HG03520 (cell line): ENCODE results near the gene ANP32B.

Experiments
- ATAC-seq: cut with Tn5 transposase; IDR thresholded peaks from one replicate; pipeline ENCODE4 v1.9.1; 2021; ENCODE audit warnings: mild to moderate bottlenecking, moderate library complexity; ENCODE audit not compliant: unreplicated experiment

ANP32B gene

DNA sequence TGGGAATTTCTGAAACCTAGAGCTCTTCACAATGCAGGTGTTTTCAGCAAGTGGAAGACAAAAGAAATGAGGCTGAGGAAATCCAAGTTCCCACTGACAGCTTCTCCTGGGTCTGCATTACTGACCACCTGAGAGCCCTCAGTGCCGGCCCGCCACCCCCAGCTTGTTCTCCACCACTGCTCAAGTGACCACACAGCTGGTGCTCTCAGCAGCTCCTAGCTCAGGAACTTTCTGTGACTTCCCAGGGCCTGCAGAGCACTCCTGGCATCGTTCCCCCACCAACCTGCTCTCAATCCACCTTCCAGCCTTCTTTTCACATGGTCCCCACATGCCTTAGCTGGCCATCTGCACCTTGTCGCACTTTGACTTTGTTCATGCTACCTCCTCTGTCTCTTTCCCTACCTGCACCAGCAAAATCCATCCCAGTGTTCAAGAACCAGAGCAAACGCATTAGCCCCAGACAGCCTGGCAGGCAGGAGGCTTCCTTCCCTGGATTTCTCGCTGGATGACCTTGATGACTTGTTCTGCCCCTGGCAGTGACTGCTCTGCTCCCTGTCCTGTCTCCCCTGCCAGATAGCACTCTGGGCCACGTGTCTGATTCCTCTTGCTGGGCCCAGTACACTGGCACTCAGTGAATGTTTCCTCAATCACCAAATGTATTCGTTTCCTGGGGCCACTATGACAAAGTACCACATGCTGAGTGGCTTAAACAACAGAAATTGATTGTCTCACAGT lies 38.3 kb downstream of the ANP32B start:
- no peak for ATAC-seq

GRCh38 chr9:98022447-98022846 lies 39.3 kb downstream of the ANP32B start:
- ATAC-seq: no peak

DNA sequence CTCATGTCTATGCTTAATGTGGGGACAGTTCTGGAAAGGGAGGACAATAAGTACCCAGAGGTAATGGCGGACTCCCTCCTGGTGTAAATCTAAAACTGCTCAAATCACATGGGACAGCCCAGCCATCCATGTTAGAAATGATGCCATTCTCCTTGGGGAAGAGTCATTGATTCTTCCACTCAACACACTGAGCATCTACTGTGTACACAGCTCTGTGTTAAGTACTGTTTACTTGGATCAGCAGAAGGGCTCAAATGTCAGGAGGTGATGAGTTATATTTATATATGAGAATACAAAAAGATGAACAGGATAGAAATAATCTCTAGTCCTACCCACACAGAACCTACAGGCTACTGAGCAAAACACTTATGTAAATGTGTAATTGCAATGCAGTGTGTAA lies 41.6 kb downstream of the ANP32B start:
- ATAC-seq: no peak

DNA sequence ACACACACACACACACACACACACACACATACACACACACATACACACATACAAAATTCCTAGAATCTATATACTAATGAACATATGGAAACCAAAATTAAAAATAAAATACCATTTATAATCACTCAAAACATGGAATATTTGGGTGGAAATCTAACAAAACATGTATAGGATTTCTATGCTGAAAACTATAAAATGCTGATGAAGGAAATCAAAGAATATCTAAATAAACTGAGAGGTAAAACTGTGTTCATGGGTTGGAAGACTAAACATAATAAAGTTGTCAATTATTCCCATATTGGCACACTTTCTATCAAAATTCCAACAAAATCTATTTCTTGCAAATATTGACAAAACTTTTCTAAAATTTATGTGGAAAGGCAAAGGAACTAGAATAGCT lies 48.0 kb downstream of the ANP32B start:
- ATAC-seq: no peak

GRCh38 chr9:98031935-98032334 lies 48.8 kb downstream of the ANP32B start:
- ATAC-seq: no peak

DNA sequence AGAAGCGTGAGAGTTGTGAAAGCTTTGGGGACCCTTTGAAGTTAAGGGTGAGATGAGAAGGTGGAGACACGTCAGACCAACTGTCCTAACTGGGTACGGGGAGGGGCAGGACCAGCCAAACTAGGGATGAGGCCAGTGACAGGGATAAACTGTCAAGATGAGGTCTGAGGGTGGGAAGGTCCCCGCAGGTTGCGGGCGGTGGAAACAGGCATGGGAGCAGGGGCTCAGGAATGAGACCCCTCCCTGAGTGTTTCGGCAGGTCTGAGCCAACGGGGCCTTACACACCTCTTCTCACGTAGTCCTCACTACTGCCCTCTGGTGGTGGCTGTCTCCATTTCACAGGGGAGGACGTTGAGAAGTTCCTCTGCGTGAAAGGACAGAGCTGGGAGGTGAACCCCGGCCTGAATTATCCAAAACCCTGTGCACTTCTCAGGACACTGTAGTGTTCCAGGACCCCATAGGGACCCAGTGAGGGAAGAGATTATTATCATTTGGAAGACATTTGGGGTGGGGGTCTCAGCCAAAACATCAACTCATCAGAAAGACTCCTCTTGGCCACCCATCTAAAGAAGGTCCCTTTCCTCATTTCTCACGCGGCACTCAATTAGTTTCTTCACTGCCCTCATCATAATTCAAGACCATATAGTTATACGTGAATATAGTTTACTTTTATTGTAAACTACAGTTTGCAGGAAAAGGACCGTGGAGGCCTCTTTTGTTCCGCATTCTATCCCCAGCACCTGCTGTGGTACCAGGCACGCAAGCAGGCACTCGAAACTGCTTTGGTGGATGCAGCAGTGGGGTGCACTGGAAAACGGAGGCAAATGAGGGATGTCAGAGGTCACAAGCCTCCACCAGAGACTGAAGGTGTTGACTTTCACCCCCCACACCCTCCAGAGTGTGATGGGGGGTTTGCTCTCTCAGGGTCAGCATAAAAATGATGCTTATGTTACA lies 51.7 kb downstream of the ANP32B start:
- ATAC-seq: no peak

DNA sequence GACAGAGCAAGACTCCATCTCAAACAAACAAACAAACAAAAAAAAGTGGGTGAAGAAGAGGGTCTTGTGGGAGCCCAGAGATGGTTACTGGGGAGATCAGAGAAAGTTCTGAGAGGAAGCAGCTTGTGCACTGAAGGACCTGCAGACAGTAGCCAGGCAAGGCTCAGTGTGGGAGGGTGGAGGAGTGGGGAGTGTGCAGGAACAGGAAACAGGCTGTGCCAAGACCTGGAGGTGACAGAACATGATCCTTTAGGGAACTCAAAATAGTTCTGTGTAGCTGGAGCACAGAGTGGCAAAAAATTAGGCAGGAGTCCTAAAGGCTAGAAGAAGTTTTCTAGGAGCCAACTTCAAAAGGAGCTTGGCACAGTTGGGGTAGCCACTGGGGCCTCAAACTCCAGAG lies 54.2 kb downstream of the ANP32B start:
- ATAC-seq: no peak

GRCh38 chr9:98038958-98039357 lies 55.8 kb downstream of the ANP32B start:
- peak; percentile 41 for ATAC-seq

DNA sequence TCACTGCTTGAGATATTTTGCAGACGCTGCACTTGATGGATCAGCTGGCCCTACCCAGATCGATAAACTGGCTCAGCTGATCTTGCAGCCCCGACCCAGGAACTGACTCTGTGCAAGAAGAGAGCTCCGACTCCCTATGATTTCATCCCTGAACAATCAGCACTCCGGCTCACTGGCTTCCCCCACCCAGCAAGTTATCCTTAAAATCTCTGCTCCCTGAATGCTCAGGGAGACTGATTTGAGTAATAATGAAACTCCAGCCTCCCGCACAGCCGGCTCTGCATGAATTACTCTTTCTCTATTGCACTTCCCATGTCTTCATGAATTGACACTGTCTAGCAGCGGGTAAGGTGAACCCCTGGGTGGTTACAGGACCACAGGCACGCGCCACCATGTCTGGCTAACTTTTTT lies 56.5 kb downstream of the ANP32B start:
- peak; percentile 34 for ATAC-seq

- ATAC-seq: no peak
Observed at GRCh38 chr9:98040212-98040611, 57.1 kb downstream of the ANP32B start.

DNA sequence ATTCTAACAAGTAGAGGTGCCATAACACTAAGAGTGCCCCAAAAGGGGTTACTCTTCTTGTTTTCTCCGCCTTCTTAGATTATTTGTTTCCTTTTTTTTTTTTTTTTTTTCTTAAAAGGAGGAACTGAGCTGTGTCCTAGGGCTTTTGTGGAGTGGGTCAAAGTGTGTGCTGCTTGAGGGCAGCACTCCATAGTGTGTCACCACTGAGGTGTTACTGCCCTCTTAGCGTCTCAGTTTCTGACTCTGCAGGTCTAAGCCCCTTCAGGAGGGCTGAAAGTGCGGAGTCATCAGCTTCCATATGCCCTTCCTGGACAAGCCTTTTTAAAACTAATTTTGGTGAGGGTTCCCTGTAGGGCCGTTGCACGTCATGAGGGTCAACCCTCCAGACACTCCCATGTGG lies 60.8 kb downstream of the ANP32B start:
- ATAC-seq: no peak

DNA sequence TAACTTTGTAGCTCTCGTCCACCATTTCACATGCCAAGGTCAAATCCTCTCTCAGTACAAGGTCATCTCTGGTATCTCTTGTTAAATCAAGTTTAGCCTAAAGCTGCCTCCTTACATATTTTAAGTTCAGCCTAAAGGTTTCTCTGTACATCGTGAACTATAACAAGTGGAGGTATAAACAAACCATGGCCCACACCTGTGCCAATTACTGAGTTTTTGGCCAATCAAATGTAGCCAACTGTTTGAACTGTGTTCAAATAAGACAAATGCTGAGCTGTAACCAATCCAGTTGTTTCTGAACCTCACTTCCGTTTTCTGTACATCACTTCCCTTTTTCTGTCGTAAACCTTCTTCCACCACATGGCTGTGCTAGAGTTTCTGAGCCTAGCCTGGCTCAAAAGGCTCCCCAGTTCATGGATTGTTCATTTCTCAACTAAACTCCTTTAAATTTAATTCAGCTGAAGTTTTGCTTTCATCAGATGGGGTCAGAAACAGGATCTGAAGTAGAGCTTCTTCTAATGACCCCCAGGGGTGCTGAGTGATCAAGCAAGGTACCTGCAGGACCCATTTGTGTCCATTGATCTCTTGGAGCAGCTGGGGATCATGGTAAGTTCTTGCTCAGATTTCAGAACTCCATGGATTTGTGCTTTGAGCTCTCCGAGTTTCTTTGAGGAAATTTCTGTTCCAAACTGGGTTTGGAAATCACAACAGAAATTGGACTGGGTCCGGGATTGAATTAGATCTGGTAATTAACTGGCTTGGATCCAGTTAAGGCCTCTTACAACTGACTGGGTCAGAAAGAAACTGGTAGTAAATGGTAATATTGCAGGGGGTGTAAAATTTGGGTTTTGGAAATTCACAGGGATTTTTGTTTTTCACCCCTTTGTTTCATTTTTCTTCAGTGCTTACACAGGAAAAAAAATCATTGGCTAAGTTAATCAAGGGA lies 62.4 kb downstream of the ANP32B start:
- ATAC-seq: peak; percentile 80

GRCh38 chr9:98046180-98046543 lies 63.0 kb downstream of the ANP32B start:
- no peak for ATAC-seq

DNA sequence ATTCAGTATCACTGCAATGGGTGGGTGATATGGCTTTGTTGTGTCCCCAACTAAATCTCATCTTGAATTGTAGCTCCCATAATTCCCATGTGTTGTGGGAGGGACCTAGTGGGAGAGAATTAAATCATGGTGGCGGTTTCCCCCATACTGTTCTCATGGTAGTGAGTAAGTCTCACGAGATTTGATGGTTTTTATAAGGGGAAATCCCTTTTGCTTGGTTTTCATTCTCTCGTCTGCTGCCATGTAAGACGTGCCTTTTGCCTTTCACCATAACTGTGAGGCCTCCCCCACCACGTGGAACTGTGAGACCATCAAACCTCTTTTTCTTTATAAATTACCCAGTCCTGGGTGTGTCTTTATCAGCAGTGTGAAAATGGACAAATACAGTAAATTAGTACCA lies 63.9 kb downstream of the ANP32B start:
- no peak for ATAC-seq

DNA sequence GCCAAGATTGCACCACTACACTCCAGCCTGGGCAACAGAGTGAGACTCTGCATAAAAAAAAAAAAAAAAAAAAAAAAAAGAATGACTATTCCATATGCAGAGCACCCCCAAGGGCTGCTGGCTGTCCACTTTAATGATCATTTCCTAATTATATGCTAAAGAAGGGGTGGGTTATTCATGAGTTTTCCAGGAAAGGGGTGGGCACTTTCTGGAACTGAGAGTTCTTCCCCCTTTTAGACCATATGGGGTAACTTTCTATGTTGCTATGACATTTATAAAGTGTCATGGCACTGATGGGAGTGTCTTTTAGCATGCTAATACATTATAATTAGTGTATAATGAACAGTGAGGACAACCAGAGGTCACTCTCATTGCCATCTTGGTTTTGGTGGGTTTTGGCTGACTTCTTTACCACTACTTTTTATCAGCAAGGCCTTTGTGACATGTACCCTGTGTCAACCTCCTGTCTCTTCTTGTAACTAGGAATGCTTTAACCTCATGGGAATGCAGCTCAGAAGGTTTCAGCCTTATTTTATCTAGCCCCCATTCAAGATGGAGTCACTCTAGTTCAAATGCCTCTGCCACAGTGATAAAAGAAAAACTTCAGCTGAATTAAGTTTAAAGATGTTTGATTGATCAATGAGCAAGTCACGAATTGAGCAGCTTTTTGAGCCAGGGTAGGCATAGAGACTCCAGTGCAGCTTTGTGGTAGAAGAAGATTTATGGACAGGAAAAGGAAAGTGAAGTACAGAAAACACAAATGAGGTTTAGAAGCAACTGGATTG lies 66.3 kb downstream of the ANP32B start:
- ATAC-seq: no peak

GRCh38 chr9:98050351-98050750 lies 67.2 kb downstream of the ANP32B start:
- ATAC-seq: no peak

- ATAC-seq: no peak
Observed at GRCh38 chr9:98054376-98054951, 71.3 kb downstream of the ANP32B start.

GRCh38 chr9:98056269-98057137 lies 73.4 kb downstream of the ANP32B start, which contains the start of gene NANS:
Gene NANS (plus strand): TSS chr9:98056732. CDS start chr9:98056809, 77 bp downstream.
- peak; percentile 88 for ATAC-seq
